Activated T-cell treated with anti-CD3 and anti-CD28 coated beads for 24 hours (primary cell): ENCODE data around the gene MDFIC2.

Experiments
- DNase-seq: peaks from one replicate; pipeline ENCODE4 v3.0.0-alpha.2; 2020; ENCODE audit warnings: low read depth

The MDFIC2 gene

GRCh38 chr3:70179111-70179510, 133.3 kb downstream of the MDFIC2 start:
- DNase-seq: no peak

- DNase-seq: no peak
Observed at GRCh38 chr3:70177881-70178645, 134.4 kb downstream of the MDFIC2 start.

DNA sequence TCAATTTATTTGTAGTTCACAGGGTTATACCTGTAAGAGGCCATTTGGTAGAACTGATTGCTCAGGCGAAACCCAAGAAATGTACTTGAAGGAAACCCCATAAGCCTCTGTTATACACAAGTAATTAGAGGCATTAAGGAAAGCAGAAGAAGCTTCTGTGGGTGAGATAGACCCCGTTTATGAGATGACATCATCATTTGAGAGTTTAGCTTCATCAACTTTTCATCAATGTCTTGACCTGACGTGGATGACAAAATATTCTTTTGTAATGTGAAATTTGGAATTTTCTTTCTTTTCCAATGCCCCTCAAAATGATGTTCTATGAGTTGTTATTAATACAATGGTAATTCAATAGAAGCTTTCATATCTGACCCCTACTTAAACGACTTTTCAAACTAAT, 136.2 kb downstream of the MDFIC2 start:
- no peak for DNase-seq

DNA sequence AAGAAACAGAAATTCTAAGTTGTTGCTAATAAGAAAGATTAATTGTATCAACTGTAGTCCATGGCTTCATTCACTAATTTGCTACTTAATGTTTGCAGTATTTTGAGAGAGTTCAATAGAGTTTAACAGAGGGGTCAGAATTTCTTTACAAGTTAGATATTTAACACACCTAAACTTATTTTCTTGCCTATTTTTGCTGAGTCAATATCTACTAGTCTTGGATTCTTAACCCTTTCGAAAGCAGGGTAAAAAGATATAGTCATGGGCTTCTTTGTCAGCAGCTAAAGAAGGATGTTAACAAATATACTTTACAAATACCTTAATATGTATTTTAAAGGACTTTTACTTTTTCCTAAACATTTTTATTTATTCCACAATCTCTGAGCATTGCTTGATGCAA, 155.6 kb downstream of the MDFIC2 start:
- DNase-seq: no peak

DNA sequence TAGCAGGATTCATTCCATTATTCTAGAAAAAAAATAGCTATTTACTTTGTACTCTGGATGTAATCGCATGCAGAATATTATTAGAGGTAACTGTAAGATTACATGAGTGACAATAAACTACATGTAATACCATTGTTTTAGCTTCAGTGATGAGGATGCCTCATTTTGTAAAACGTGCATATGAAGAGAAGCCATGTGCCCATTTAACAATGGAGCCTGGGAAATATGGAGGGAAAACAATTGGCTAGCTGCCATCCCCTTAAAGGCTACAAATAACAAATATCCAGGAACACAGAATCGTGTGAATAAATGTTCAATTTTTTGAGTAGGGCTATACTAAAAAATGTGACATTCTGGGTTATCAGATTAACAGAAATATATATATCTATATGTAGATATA, 161.8 kb downstream of the MDFIC2 start:
- no peak for DNase-seq

DNA sequence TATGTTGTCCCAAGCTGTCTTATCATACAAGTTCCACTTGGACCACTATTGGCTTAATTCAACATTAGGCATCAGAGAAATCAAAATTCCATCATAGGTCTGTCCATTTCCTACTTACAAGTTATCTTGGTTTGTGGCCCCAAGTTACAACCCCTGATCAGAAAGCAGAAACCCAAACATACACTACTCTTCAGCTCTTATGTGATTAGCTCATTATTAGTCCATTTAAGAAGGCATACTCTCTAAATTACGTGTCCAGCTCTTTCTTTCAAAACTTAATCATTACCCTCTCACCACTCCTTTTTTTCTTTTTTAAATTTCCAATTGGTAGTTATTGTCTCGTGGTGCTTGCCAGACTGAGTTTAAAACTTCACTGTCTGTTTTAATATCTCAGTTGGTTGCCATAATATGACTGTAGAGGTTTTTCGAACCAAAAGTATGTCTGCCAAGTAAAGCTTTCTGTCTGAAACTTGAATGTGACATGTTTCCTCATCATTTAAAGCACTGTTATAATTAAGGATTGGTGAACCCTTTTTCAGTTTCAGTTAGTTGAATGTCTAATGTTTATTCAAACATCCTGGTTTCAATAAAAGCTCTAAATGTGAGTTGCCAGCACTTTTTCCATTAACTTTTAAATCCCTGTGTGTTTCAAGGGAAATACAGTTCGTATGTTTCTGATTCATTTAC, 162.6 kb downstream of the MDFIC2 start:
- no peak for DNase-seq
